GM18526 (cell line): ENCODE data around the gene TNS2.

Experiments used
- POLR2A ChIP-seq: IDR thresholded peaks from 3 replicates; pipeline ENCODE4 v1.6.1; 2011; ENCODE audit not compliant: insufficient read length; ENCODE audit errors: extremely low read depth

Gene TNS2

DNA sequence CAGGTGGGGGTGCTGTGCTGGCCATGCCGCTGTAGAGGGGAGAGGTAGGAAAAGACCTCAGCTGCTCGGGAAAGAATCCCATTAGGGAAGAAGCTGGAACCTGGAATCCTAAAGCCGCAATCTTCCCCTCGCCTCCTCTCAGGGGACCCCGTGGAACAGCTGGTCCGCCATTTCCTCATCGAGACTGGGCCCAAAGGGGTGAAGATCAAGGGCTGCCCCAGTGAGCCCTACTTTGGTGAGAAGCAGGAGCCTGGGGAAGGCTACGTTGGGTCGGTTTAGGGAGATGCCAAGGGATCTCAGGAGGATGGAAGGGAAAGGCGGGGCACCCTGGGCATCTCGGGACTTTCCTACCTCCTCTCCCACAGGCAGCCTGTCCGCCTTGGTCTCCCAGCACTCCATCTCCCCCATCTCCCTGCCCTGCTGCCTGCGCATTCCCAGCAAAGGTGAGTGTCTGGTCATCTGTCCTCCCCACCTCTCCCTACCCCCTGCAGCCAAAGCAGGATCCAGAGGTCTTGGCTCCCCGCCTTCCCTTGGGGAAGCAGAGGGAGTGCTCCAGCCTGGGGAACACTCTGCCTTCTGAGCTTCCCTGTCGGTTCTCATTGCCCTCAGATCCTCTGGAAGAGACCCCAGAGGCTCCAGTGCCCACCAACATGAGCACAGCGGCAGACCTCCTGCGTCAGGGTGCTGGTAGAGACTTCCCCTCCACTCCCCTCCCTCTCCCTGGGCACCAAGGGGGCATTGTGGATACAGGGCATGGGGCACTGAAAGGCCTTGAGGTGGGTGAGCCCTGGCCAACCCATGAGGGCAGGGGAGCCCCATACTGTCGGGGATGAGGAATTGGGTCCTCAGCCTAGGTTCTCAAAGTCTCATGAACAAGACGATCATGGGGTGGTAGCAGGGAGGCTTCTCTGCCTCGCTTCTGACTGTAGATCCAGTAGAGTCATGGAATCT, 12.4 kb downstream of the TNS2 start:
- no peak for TF ChIP-seq POLR2A

DNA sequence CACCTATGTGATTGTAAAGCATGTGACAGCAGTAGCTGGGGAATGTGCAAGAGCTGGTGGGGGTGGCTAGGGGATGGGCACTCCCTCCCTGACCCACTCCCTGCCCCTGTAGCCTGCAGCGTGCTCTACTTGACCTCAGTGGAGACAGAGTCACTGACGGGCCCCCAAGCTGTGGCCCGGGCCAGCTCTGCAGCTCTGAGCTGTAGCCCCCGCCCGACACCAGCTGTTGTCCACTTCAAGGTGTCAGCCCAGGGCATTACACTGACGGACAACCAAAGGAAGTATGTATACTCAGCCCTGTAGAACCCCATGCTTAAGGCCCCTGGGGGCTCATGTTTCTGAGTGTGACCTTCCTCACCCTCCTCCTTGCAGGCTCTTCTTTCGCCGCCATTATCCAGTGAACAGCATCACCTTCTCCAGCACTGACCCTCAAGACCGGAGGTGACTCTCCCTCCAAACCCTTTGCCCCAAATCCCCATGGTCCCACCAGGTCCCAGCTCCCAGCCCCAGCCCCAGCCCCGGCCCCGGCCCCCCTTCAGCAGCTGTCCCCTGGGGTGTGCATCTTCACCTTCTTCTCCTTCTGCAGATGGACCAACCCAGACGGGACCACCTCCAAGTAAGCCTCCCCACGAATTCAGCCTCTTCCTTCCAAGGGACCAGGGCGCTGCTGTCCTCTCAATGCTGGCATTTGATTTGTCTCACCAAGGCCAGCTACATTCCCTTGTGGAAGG, 13.3 kb downstream of the TNS2 start:
- TF ChIP-seq POLR2A, result no peak

- no peak for TF ChIP-seq POLR2A
Observed at GRCh38 chr12:53063708-53064612, 14.1 kb downstream of the TNS2 start.

- no peak for TF ChIP-seq POLR2A
Observed at GRCh38 chr12:53064613-53065436, 15.0 kb downstream of the TNS2 start.

- TF ChIP-seq POLR2A, result no peak
Observed at GRCh38 chr12:53065470-53065869, 15.6 kb downstream of the TNS2 start.

GRCh38 chr12:53065975-53066931, 16.4 kb downstream of the TNS2 start:
- TF ChIP-seq POLR2A, result no peak

GRCh38 chr12:53067074-53067992, 17.5 kb downstream of the TNS2 start:
- no peak for TF ChIP-seq POLR2A

DNA sequence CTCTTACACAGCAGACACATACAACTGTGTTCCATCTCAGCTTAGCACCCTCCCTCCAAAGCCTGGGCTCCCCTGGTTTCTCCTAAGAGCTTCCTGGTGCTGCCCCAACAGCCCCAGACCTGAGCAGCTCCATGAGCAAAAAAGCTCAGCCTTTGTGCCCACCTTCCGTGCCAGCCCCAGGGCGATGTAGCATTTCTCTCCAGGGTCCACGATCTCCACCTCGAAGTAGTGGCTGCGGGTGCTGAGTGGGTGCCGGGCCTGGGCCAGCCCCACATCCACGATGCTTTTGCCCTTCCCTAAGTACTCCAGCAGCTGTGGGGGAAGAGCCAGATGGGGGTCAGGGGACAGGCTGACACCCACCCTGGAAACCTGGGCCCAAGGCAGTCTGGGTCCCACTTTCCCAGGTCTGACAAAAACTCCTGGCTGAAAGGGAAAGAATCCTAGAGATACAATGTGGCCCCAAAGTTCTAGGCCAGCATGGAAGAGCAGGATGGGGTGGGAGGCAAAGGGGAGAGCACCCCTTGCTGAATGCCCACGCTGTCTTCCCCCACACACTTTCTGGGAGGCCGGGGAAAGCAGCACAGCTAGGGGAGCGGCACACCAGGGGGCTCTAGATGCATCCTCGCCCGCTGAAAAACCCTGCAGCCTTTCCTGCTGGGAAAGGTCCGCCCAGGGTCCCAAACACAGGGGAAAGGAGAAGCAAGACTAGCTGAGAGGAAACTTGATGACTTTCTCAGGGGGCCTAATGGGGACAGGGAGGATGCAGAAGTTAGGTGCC, 18.3 kb downstream of the TNS2 start:
- no peak for TF ChIP-seq POLR2A

DNA sequence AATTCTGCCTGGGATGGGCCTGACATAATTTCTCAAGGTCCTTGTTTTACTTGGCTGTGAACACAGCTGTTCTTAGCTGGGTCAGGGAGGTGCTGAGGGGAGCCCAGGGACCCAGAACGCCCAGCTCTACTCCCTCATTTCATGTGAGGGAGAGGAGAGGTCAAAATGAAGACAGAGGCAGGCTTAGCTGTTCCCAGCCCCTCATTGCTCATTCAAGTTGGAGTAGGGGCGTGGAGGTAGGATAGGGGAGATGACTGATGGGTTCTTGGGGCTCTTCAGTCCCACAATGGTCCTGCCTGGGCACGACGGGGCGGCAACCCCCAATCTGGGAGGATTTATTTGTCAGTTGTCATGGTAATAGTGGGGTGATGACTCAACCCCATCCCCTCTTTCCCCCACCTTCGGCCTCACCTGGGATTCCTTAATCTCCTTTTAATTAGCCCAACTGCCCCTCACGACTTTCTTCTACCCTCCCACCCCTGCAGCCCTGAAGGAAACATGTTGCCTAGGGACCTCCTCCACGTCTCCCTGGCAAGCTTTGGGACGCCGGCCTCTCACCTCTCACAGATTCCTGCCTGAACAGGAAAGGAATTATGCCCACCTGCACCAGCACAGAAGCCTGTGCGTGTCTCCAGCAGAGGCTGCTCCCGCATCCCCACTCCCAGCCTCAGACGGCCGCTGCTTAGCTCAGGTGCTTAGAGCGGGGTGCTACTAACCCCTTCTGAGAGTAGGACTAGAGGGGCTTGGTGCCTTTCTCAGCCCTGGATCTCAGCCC, 19.1 kb downstream of the TNS2 start:
- no peak for TF ChIP-seq POLR2A

GRCh38 chr12:53069621-53070410, 20.0 kb downstream of the TNS2 start:
- no peak for TF ChIP-seq POLR2A

GRCh38 chr12:53070877-53071492, 21.1 kb downstream of the TNS2 start:
- no peak for TF ChIP-seq POLR2A
